IMR-90 (cell line): ENCODE measurements around the gene PPARD. TPM values are rescaled to one million over a fixed set of nuclear protein-coding genes. Genes with fewer than 3 reads are reported as not detected.

ENCODE experiments used
- ATAC-seq: fragments of 200-7000 bp; cut with Tn5 transposase; 2 replicates; pipeline ENCODE4 v1.9.1; 2020; ENCODE audit warnings: low read depth, mild to moderate bottlenecking, moderate library complexity
- BruUV-seq: library from RNA; stranded (reverse); fragments of 400-500 nt; replicated peaks from 2 replicates; lab custom pipeline; 2021; lab: Mats Ljungman, UMichigan
- CTCF ChIA-PET: fragments of 300-600 bp; formaldehyde crosslinking; extraction: SDS; loops from one replicate; lab custom pipeline; 2021; ENCODE audit warnings: antibody characterized with exemption; lab: Yijun Ruan, JAX
- POLR2A ChIA-PET: fragments of 300-600 bp; sonication (Branson Sonifier 250); formaldehyde crosslinking; loops from one replicate; lab custom pipeline; 2022; ENCODE audit warnings: antibody characterized with exemption; ENCODE audit not compliant: unreplicated experiment; lab: Charles Lee
- DNase-seq: peaks from one replicate; pipeline ENCODE4 v3.0.0; 2013
- H2AFZ ChIP-seq: replicated peaks from 2 replicates; pipeline ENCODE3; 2013; ENCODE audit warnings: low read length, mild to moderate bottlenecking; ENCODE audit not compliant: poor library complexity
- H2AK5ac ChIP-seq: 2 replicates; pipeline ENCODE4 v1.6.1; 2013; ENCODE audit warnings: low read depth, low read length, inconsistent platforms
- H2AK9ac ChIP-seq: replicated peaks from 2 replicates; pipeline ENCODE3; 2013; ENCODE audit warnings: mild to moderate bottlenecking, low read depth, low read length, moderate library complexity; ENCODE audit not compliant: poor library complexity
- H2BK120ac ChIP-seq: 2 replicates; pipeline ENCODE4 v1.6.1; 2013; ENCODE audit warnings: low read depth, low read length, inconsistent platforms
- H2BK15ac ChIP-seq: 3 replicates; pipeline ENCODE4 v1.6.1; 2013; ENCODE audit warnings: low read depth, low read length, inconsistent platforms
- H2BK20ac ChIP-seq: 2 replicates; pipeline ENCODE4 v1.6.1; 2013; ENCODE audit warnings: low read depth, mild to moderate bottlenecking, inconsistent platforms, low read length, moderate library complexity
- H2BK5ac ChIP-seq: 2 replicates; pipeline ENCODE4 v1.6.1; 2013; ENCODE audit warnings: mild to moderate bottlenecking, low read depth, low read length, inconsistent platforms; ENCODE audit not compliant: poor library complexity, severe bottlenecking
- H3K14ac ChIP-seq: replicated peaks from 2 replicates; pipeline ENCODE4 v1.6.1; 2013; ENCODE audit warnings: low read depth, low read length, inconsistent platforms
- H3K18ac ChIP-seq: 2 replicates; pipeline ENCODE4 v1.6.1; 2013; ENCODE audit warnings: low read depth, low read length, control low read depth
- H3K23ac ChIP-seq: 2 replicates; pipeline ENCODE4 v1.6.1; 2013; ENCODE audit warnings: low read depth, low read length, inconsistent platforms
- H3K27ac ChIP-seq: 2 replicates; pipeline ENCODE4 v1.5.1; 2013; ENCODE audit warnings: mild to moderate bottlenecking, control low read depth, low read length; ENCODE audit not compliant: insufficient read depth
- H3K27me3 ChIP-seq: 2 replicates; pipeline ENCODE4 v1.6.1; 2013; ENCODE audit warnings: low read length; ENCODE audit not compliant: control insufficient read depth, insufficient read depth
- H3K36me3 ChIP-seq: 2 replicates; pipeline ENCODE4 v1.6.1; 2013; ENCODE audit warnings: low read length, mixed read lengths; ENCODE audit not compliant: control insufficient read depth, insufficient read depth
- H3K4ac ChIP-seq: 2 replicates; pipeline ENCODE4 v1.6.1; 2013; ENCODE audit warnings: low read depth, low read length, inconsistent platforms
- H3K4me1 ChIP-seq: 2 replicates; pipeline ENCODE4 v1.6.1; 2013; ENCODE audit warnings: low read length, mixed read lengths; ENCODE audit not compliant: control insufficient read depth, insufficient read depth
- H3K4me2 ChIP-seq: 2 replicates; pipeline ENCODE4 v1.6.1; 2013; ENCODE audit warnings: low read depth, mild to moderate bottlenecking, control low read depth, low read length, moderate library complexity
- H3K4me3 ChIP-seq: 2 replicates; pipeline ENCODE4 v1.5.1; 2013; ENCODE audit warnings: low read depth, mild to moderate bottlenecking, control low read depth, low read length, moderate library complexity; ENCODE audit not compliant: insufficient read depth
- H3K56ac ChIP-seq: 2 replicates; pipeline ENCODE4 v1.6.1; 2013; ENCODE audit warnings: low read length, inconsistent platforms; ENCODE audit not compliant: insufficient read depth; ENCODE audit errors: extremely low read depth
- H3K79me1 ChIP-seq, 2 experiments: 2 replicates each; pipeline ENCODE4 v1.6.1; 2013; ENCODE audit warnings: low read length in 2 of 2, inconsistent platforms in 1 of 2, low read depth in 1 of 2
- H3K9ac ChIP-seq: 2 replicates; pipeline ENCODE4 v1.6.1; 2013; ENCODE audit warnings: low read depth, low read length, control low read depth
- H3K9me1 ChIP-seq: 2 replicates; pipeline ENCODE4 v1.6.1; 2013; ENCODE audit warnings: low read length, inconsistent platforms; ENCODE audit not compliant: insufficient read depth
- H3K9me3 ChIP-seq: 2 replicates; pipeline ENCODE4 v1.6.1; 2013; ENCODE audit warnings: low read length; ENCODE audit not compliant: control insufficient read depth, insufficient read depth
- H4K20me1 ChIP-seq: 2 replicates; pipeline ENCODE4 v1.6.1; 2013; ENCODE audit warnings: low read length, inconsistent platforms; ENCODE audit not compliant: insufficient read depth
- H4K5ac ChIP-seq: 2 replicates; pipeline ENCODE4 v1.6.1; 2013; ENCODE audit warnings: mild to moderate bottlenecking, low read depth, low read length, control low read depth
- H4K8ac ChIP-seq, 2 experiments: 2 replicates each; pipeline ENCODE4 v1.6.1; 2013; ENCODE audit warnings: low read depth in 2 of 2, low read length in 2 of 2, control low read depth in 1 of 2, inconsistent platforms in 1 of 2
- H4K91ac ChIP-seq: 2 replicates; pipeline ENCODE4 v1.6.1; 2013; ENCODE audit warnings: low read depth, low read length, inconsistent platforms; ENCODE audit not compliant: insufficient read depth
- BHLHE40 ChIP-seq: fragments of 150-350 bp; IDR thresholded peaks from 2 replicates; pipeline ENCODE4 v1.6.1; 2016; ENCODE audit warnings: mild to moderate bottlenecking, low read depth, low read length
- CEBPB ChIP-seq: IDR thresholded peaks from 2 replicates; pipeline ENCODE4 v1.6.1; 2012; ENCODE audit warnings: low read depth, low read length, improper control_type of control experiment
- CTCF ChIP-seq: conservative IDR thresholded peaks from 2 replicates; pipeline ENCODE4 v1.5.1; 2012; ENCODE audit warnings: mild to moderate bottlenecking, low read depth, low read length, improper control_type of control experiment
- ELK1 ChIP-seq: fragments of 150-350 bp; IDR thresholded peaks from 2 replicates; pipeline ENCODE4 v1.6.1; 2016; ENCODE audit warnings: low read depth, mild to moderate bottlenecking, low read length, moderate library complexity, borderline replicate concordance
- FOS ChIP-seq: fragments of 150-350 bp; IDR thresholded peaks from 2 replicates; pipeline ENCODE4 v1.6.1; 2016; ENCODE audit warnings: low read depth, low read length
- MAFK ChIP-seq: IDR thresholded peaks from 2 replicates; pipeline ENCODE4 v1.6.1; 2012; ENCODE audit warnings: low read depth, low read length, improper control_type of control experiment
- RFX5 ChIP-seq: IDR thresholded peaks from 2 replicates; pipeline ENCODE4 v1.8.0; 2012; ENCODE audit warnings: low read depth, mild to moderate bottlenecking, low read length, moderate library complexity
- WGBS, 2 experiments: methylation state at CpG; one replicate each; pipeline versions ENCODE4 v1.1.5 to v1.1.7; 2013; ENCODE audit warnings: missing lambda C conversion rate in 2 of 2; ENCODE audit not compliant: insufficient read length in 1 of 2; ENCODE audit errors: extremely low coverage in 2 of 2; 5-methylcytosine and 5-hydroxymethylcytosine counted together
- dilution Hi-C: fragments of 300-500 bp; cut with HindIII; formaldehyde crosslinking; loops from one replicate; pipeline ENCODE4 v1.14.3; 2018; ENCODE audit warnings: low sequenced_read_pairs; ENCODE audit not compliant: unreplicated experiment
- in situ Hi-C: fragments of 300-500 bp; cut with MboI; formaldehyde crosslinking; loops from 3 replicates; pipeline ENCODE4 v1.14.3; 2019; ENCODE audit warnings: low sequenced_read_pairs, inconsistent platforms, mixed read lengths
- intact Hi-C: fragments of 100-400 bp; cut with micrococcal nuclease; formaldehyde crosslinking; loops from 2 replicates; pipeline ENCODE4 v1.10.0; 2022
- polyA plus RNA-seq, 3 experiments: library from polyadenylated mRNA; depleted of rRNA; stranded (reverse); fragments of >200 nt; gene quantifications; 2 replicates each; pipeline ENCODE4 v1.2.3, GENCODE V29; 2012; ENCODE audit warnings: low replicate concordance in 1 of 3
- total RNA-seq: library from RNA; depleted of rRNA; stranded (reverse); fragments of >200 nt; gene quantifications from 2 replicates; pipeline ENCODE4 v1.2.3, GENCODE V29; 2012

PPARD gene
- total and polyA plus RNA-seq, 2 of the 4 experiments (the other 2 are of a cell fraction) = 10.4 to 69.0 TPM

GRCh38 chr6:35409245-35409644 is 66.9 kb downstream of the PPARD start:
- no peak overlapping the region for H3K4ac ChIP-seq
- H3K9ac ChIP-seq = no peak overlapping the region
- H3K23ac ChIP-seq = no peak overlapping the region
- intact Hi-C loops (no loop called here), dilution Hi-C loops (no loop called here), in situ Hi-C loops (no loop called here)
- no peak overlapping the region for H3K56ac ChIP-seq
- no TSS peak for BruUV-seq
- no peak overlapping the region for H3K4me3 ChIP-seq
- H2BK120ac ChIP-seq = no peak overlapping the region
- H2BK20ac ChIP-seq = no peak overlapping the region
- no peak overlapping the region for H3K4me2 ChIP-seq
- no peak overlapping the region for H4K5ac ChIP-seq
- no peak overlapping the region for H4K91ac ChIP-seq
- H3K18ac ChIP-seq = no peak overlapping the region
- no peak overlapping the region for H4K8ac ChIP-seq
- ChIA-PET CTCF (no interaction called here), POLR2A (no interaction called here)
- no peak overlapping the region for H3K14ac ChIP-seq
- H2BK15ac ChIP-seq = no peak overlapping the region
- no peak overlapping the region for H2AK9ac ChIP-seq
- H3K27me3 ChIP-seq = no peaks in the 10 kb centered on the region
- H3K79me1 ChIP-seq = peaks cover 28 to 90% of the 10 kb centered on the region in 2 experiments
- no peaks in the 10 kb centered on the region for H3K9me3 ChIP-seq
- peaks cover 33% of the 10 kb centered on the region for H3K36me3 ChIP-seq
- peaks cover 10% of the 10 kb centered on the region for H4K20me1 ChIP-seq
- H2BK5ac ChIP-seq = no peak overlapping the region
- no CpG with 5 or more reads among the region's 5 CpGs for WGBS, 2 experiments
- H3K4me1 ChIP-seq = peaks cover 3% of the 10 kb centered on the region
- no peak overlapping the region for H2AFZ ChIP-seq
- DNase-seq = no peak
- TF ChIP-seq CEBPB (no peak), BHLHE40 (no peak), RFX5 (no peak), FOS (no peak), CTCF (no peak), MAFK (no peak), ELK1 (no peak)
- no peak for ATAC-seq
- peaks cover 18% of the 10 kb centered on the region for H3K9me1 ChIP-seq
- no peak overlapping the region for H2AK5ac ChIP-seq
- no peak overlapping the region for H3K27ac ChIP-seq
